ENCODE measurements around the gene CCDC116. TPM values are rescaled to one million over a fixed set of nuclear protein-coding genes. Genes with fewer than 3 reads are reported as not detected.

CCDC116 gene
- total RNA-seq, 4 donors from 2014 or later = 0.27 to 15.7 TPM; not detected in 2

DNA sequence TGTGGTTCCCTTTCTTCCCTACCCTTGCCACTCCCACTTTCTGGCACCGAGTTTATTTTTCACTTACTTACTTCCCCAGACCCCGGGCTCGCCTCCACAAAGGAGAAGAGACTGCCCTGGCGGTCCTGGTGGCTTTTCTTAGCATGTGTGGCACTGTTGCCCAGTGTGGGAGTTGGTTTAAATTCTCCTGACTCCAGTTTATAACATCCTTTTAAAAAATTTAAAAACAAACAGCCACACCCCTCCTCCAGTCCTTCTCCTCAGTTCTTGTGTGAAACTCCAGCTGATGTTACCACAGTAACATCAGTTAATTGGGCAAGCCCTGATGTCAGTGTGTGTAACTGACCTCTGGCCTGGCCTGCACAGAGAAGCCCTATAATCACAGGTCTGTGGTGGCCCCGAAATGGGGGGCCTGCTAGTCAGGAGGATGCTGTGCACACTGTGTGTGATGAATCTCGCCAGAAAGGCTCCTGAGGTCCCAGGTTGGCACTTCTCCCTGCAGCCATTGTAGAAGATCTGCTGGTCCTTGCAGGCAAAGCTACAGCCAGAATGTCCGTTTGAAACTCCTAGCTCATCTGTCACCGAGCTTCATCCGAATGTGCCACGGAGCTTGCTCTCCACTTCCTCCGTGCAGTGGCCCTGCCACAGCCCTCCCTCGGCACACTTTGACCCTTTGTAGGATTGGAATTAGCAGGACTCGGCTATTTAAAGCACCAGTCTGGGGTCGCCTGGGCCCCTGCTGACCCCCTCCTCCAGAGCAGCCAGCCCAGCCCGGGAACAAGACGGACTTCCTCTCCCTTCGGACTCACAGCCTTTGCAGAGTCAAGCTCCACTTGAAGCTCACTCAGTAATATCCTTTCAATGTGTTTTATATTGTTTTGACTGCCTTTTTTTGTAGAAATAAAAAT is 10.3 kb upstream of the CCDC116 start:
- TF ChIP-seq, protein P1, sequence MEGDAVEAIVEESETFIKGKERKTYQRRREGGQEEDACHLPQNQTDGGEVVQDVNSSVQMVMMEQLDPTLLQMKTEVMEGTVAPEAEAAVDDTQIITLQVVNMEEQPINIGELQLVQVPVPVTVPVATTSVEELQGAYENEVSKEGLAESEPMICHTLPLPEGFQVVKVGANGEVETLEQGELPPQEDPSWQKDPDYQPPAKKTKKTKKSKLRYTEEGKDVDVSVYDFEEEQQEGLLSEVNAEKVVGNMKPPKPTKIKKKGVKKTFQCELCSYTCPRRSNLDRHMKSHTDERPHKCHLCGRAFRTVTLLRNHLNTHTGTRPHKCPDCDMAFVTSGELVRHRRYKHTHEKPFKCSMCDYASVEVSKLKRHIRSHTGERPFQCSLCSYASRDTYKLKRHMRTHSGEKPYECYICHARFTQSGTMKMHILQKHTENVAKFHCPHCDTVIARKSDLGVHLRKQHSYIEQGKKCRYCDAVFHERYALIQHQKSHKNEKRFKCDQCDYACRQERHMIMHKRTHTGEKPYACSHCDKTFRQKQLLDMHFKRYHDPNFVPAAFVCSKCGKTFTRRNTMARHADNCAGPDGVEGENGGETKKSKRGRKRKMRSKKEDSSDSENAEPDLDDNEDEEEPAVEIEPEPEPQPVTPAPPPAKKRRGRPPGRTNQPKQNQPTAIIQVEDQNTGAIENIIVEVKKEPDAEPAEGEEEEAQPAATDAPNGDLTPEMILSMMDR (IDR thresholded peaks at IDR 0.05) = no peak
- TF ChIP-seq POLR2A (IDR thresholded peaks at IDR 0.05) = no peak
- TF ChIP-seq POLR2AphosphoS5 (IDR thresholded peaks at IDR 0.05) = no peak
- TF ChIP-seq EP300 (IDR thresholded peaks at IDR 0.05; ENCODE audit: low read depth) = no peak
- intact Hi-C loops (cut with DNase I; ENCODE audit: low total_unique reads) = no loop called here
- Histone ChIP-seq H3K4me1 (peaks cover 0 to 26% (median 6%) of the 10 kb centered on the region in 4 donors), H3K4me3 (no peak overlapping the region), H3K9me3 (no peaks in the 10 kb centered on the region), H3K27ac (no peak overlapping the region), H3K36me3 (peaks cover 0 to 4% (median 1%) of the 10 kb centered on the region in 4 donors), H3K27me3 (no peaks in the 10 kb centered on the region)
- in situ Hi-C loops (cut with MboI; ENCODE audit: low pct_ligation_motif_present in 1 of 4, low pct_unique_long_range_greater_than_20kb in 1 of 4, low sequenced_read_pairs in 3 of 4) = no loop called here
- no peak for DNase-seq
- 64 to 67% methylated on average over 8 to 17 of the region's 17 CpGs for WGBS, 2 donors (ENCODE audit: low coverage in 1 of 2)

- peaks cover 0 to 3% (median 1%) of the 10 kb centered on the region in 4 donors for H3K36me3 ChIP-seq
- no peaks in the 10 kb centered on the region for H3K27me3 ChIP-seq
- H3K27ac ChIP-seq = no peak overlapping the region
- no peaks in the 10 kb centered on the region for H3K9me3 ChIP-seq
- TF ChIP-seq, protein P1 (IDR thresholded peaks at IDR 0.05) = no peak
- TF ChIP-seq POLR2AphosphoS5 (IDR thresholded peaks at IDR 0.05) (no peak), POLR2A (IDR thresholded peaks at IDR 0.05) (no peak), EP300 (IDR thresholded peaks at IDR 0.05; ENCODE audit: low read depth) (no peak)
- intact Hi-C loops (cut with DNase I; ENCODE audit: low total_unique reads) = no loop called here
- H3K4me3 ChIP-seq = no peak overlapping the region
- 93 to 98% methylated on average over 10 to 23 of the region's 23 CpGs for WGBS, 2 donors (ENCODE audit: low coverage in 1 of 2)
- in situ Hi-C loops (cut with MboI; ENCODE audit: low pct_ligation_motif_present in 1 of 4, low pct_unique_long_range_greater_than_20kb in 1 of 4, low sequenced_read_pairs in 3 of 4) = no loop called here
- no peak for DNase-seq
- peaks cover 0 to 26% (median 8%) of the 10 kb centered on the region in 4 donors for H3K4me1 ChIP-seq
These were observed 9.5 kb upstream of the CCDC116 start for GRCh38 chr22:21622919-21623647.

- no peak for DNase-seq
- peaks cover 2 to 30% (median 12%) of the 10 kb centered on the region in 4 donors for H3K4me1 ChIP-seq
- H3K4me3 ChIP-seq = no peak overlapping the region
- TF ChIP-seq POLR2AphosphoS5 (IDR thresholded peaks at IDR 0.05) = no peak
- TF ChIP-seq, protein P1 (IDR thresholded peaks at IDR 0.05) = no peak
- no peak for TF ChIP-seq POLR2A (IDR thresholded peaks at IDR 0.05)
- no peak for TF ChIP-seq EP300 (IDR thresholded peaks at IDR 0.05; ENCODE audit: low read depth)
- 83% methylated on average over 7 of the region's 7 CpGs; no CpG with 5 or more reads in 1 of the 2 donors for WGBS, 2 donors (ENCODE audit: low coverage in 1 of 2)
- H3K27me3 ChIP-seq = no peaks in the 10 kb centered on the region
- no peaks in the 10 kb centered on the region for H3K9me3 ChIP-seq
- peaks cover 0 to 3% (median 0%) of the 10 kb centered on the region in 4 donors for H3K36me3 ChIP-seq
- no peak overlapping the region for H3K27ac ChIP-seq
- intact Hi-C loops (cut with DNase I; ENCODE audit: low total_unique reads) (no loop called here), in situ Hi-C loops (cut with MboI; ENCODE audit: low pct_ligation_motif_present in 1 of 4, low pct_unique_long_range_greater_than_20kb in 1 of 4, low sequenced_read_pairs in 3 of 4) (no loop called here)
These were observed 9.0 kb upstream of the CCDC116 start for GRCh38 chr22:21623648-21623970.
